ENCODE results near the gene S100G. TPM values are rescaled to one million over a fixed set of nuclear protein-coding genes. Genes with fewer than 3 reads are reported as not detected.
A peak's percentile ranks its signal among the peaks of the same experiment; 100 is the strongest.

S100G gene
- total RNA-seq, 6 experiments from 2014 or later: not detected

DNA sequence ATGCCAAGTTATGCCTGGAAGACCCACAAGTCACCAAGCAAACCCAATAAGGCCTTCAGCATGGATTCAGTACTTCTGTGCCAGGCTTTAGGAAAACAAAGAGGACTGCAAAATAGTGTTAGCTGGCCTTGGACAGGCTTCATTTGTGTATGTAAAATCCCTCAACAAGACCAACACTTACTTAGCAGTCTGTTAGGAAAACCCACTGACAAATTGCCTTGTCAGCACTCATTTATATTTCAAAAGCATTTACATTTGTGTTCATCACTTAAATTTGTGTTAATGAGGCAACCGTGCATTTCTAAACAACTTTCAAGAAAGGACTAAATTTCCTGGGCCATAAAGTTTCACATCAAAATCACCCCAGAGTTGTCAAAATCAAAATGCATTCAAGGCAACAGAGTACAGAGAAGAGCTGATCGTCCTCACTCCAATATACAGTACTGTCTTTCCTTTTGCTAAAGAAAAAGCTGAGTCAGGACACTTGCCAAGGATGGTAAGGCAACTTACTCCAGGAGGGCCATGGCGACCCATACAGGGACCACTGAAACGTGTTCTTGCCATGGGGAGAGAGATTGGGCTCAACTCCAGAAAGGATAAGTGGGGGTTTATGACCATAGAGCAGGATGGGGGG, 1.6 kb downstream of the S100G start:
- no peaks in the 10 kb centered on the region for H3K36me3 Mint-ChIP-seq (ENCODE audit: low read depth)
- peaks cover 24% of the 10 kb centered on the region for H3K4me1 Mint-ChIP-seq (ENCODE audit: low read depth)
- no peak overlapping the region for H3K4me3 Mint-ChIP-seq
- DNase-seq: no peak
- H3K27ac Mint-ChIP-seq: peak overlapping the region; percentile 29; the same call in 1 of the 2 replicates
- no peaks in the 10 kb centered on the region; the same call in 1 of the 2 replicates for H3K27me3 Mint-ChIP-seq (ENCODE audit: insufficient read depth)
- TF ChIP-seq, protein P1, sequence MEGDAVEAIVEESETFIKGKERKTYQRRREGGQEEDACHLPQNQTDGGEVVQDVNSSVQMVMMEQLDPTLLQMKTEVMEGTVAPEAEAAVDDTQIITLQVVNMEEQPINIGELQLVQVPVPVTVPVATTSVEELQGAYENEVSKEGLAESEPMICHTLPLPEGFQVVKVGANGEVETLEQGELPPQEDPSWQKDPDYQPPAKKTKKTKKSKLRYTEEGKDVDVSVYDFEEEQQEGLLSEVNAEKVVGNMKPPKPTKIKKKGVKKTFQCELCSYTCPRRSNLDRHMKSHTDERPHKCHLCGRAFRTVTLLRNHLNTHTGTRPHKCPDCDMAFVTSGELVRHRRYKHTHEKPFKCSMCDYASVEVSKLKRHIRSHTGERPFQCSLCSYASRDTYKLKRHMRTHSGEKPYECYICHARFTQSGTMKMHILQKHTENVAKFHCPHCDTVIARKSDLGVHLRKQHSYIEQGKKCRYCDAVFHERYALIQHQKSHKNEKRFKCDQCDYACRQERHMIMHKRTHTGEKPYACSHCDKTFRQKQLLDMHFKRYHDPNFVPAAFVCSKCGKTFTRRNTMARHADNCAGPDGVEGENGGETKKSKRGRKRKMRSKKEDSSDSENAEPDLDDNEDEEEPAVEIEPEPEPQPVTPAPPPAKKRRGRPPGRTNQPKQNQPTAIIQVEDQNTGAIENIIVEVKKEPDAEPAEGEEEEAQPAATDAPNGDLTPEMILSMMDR (IDR thresholded peaks at IDR 0.05): no peak
- no peaks in the 10 kb centered on the region for H3K9me3 Mint-ChIP-seq

DNA sequence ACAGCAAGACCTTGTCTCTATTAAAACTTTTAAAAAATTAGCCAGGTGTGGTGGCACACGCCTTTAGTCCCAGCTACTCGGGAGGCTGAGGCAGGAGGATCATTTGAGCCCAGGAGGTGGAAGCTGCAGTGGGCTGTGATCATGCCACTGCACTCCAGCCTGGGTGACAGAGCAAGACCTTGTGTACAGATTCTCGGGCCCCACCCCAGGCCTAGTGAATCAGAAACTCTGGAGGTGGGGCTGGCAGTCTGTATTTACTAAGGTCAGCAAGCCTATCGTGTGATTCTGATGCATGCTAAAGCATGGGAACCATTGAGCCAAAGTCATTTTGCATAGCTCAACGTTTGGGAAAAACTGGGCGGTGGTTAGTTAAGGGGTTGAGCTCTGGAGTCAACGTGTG, 3.5 kb downstream of the S100G start:
- H3K4me1 Mint-ChIP-seq (ENCODE audit: low read depth): peaks cover 31% of the 10 kb centered on the region
- TF ChIP-seq, protein P1 (IDR thresholded peaks at IDR 0.05): no peak
- no peaks in the 10 kb centered on the region for H3K36me3 Mint-ChIP-seq (ENCODE audit: low read depth)
- H3K4me3 Mint-ChIP-seq: no peak overlapping the region
- H3K27me3 Mint-ChIP-seq (ENCODE audit: insufficient read depth): no peaks in the 10 kb centered on the region
- H3K9me3 Mint-ChIP-seq: no peaks in the 10 kb centered on the region
- DNase-seq: no peak
- no peak overlapping the region for H3K27ac Mint-ChIP-seq

DNA sequence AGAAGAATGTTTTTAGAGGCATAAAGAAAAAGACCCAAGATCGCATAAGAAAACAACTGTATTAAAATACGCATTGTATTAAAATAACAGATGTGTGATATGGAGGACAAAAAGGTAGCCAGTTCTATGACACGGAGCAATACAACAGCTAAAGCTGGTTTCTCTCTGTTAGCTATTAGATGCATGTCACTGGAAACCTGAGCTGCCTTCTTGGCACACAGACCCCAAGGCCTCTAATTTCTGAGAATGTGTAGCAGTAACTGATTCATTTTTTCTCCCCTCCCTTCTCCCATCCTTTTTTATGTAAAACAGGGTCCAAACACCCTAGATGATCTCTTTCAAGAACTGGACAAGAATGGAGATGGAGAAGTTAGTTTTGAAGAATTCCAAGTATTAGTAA, 4.1 kb downstream of the S100G start:
- Mint-ChIP-seq H3K27ac (no peak overlapping the region), H3K27me3 (ENCODE audit: insufficient read depth) (no peaks in the 10 kb centered on the region), H3K4me1 (ENCODE audit: low read depth) (peaks cover 38% of the 10 kb centered on the region), H3K36me3 (ENCODE audit: low read depth) (no peaks in the 10 kb centered on the region; the same call in 1 of the 2 replicates), H3K4me3 (no peak overlapping the region), H3K9me3 (no peaks in the 10 kb centered on the region)
- DNase-seq: no peak
- TF ChIP-seq, protein P1 (IDR thresholded peaks at IDR 0.05): no peak

DNA sequence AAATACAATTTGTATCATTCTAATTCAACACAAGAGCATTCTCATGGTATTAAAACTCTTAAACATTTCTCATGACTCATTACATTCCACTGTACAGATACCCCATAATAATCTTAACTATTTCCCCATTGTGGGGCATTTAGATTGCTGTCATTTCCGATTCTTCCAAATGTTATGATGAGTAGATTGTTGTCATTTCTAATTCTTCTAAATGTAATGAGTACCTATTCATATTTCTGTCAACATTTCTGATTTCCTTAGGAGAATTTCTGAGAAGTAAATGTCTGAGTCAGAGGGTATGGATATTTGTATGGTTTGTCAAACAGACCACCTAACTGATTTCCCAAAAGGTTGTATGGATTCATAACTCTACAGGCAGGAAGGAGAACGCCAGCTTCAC, 8.3 kb downstream of the S100G start:
- Mint-ChIP-seq H3K36me3 (ENCODE audit: low read depth) (no peaks in the 10 kb centered on the region; the same call in 1 of the 2 replicates), H3K4me1 (ENCODE audit: low read depth) (peaks cover 37% of the 10 kb centered on the region), H3K27me3 (ENCODE audit: insufficient read depth) (no peaks in the 10 kb centered on the region), H3K9me3 (no peaks in the 10 kb centered on the region), H3K4me3 (no peak overlapping the region; the same call in 1 of the 2 replicates), H3K27ac (peak overlapping the region; percentile 74)
- TF ChIP-seq, protein P1 (IDR thresholded peaks at IDR 0.05): no peak
- no peak for DNase-seq

DNA sequence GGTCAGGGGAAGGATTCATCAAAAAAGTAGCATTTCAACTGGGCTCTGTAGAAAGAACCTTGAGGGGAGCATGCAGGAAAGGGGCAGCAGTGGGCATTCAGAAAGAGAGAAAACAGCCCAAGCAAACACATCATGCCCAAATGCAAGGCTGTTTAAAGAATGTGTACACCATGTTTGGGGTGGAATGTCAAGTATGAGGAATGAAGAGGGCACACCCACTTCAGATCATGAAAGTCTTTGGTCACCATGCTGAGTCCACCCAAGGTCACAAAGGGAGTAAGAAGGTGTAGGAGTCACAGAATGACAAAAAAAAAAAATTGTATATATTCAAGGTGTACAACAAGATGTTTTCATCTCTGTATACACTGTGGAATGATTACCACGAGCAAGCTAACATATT, 9.4 kb downstream of the S100G start:
- Mint-ChIP-seq H3K4me1 (ENCODE audit: low read depth) (peaks cover 40% of the 10 kb centered on the region), H3K27ac (peak overlapping the region; percentile 74; the same call in 1 of the 2 replicates), H3K4me3 (no peak overlapping the region), H3K36me3 (ENCODE audit: low read depth) (no peaks in the 10 kb centered on the region; the same call in 1 of the 2 replicates), H3K9me3 (no peaks in the 10 kb centered on the region), H3K27me3 (ENCODE audit: insufficient read depth) (no peaks in the 10 kb centered on the region)
- no peak for DNase-seq
- TF ChIP-seq, protein P1 (IDR thresholded peaks at IDR 0.05): no peak
